Trophoblast cell (in vitro differentiated cells and primary cell): Measurements from ENCODE around the gene BIRC6.

ENCODE experiments used
- DNase-seq, 2 donors: peaks; one replicate each; pipeline ENCODE4 v3.0.0-alpha.2; 2016
- H2AFZ ChIP-seq: 2 replicates; pipeline ENCODE4 v1.6.1; 2013; ENCODE audit warnings: low read length, moderate library complexity, mild to moderate bottlenecking; ENCODE audit not compliant: insufficient read depth, poor library complexity
- H2AK5ac ChIP-seq: 2 replicates; pipeline ENCODE4 v1.6.1; 2013; ENCODE audit warnings: mild to moderate bottlenecking, low read length
- H2BK120ac ChIP-seq: 2 replicates; pipeline ENCODE4 v1.6.1; 2013; ENCODE audit warnings: low read length, mild to moderate bottlenecking, moderate library complexity; ENCODE audit not compliant: insufficient read depth, poor library complexity
- H2BK12ac ChIP-seq: 2 replicates; pipeline ENCODE4 v1.6.1; 2013; ENCODE audit warnings: mild to moderate bottlenecking, low read length, moderate library complexity
- H2BK5ac ChIP-seq: 2 replicates; pipeline ENCODE4 v1.6.1; 2013; ENCODE audit warnings: low read length, low read depth, moderate library complexity, mild to moderate bottlenecking; ENCODE audit not compliant: poor library complexity
- H3K14ac ChIP-seq: 2 replicates; pipeline ENCODE4 v1.6.1; 2013; ENCODE audit warnings: mild to moderate bottlenecking, low read length
- H3K18ac ChIP-seq: 2 replicates; pipeline ENCODE4 v1.6.1; 2013; ENCODE audit warnings: mild to moderate bottlenecking, low read length
- H3K23ac ChIP-seq: 2 replicates; pipeline ENCODE4 v1.6.1; 2013; ENCODE audit warnings: low read length
- H3K27ac ChIP-seq: 2 replicates; pipeline ENCODE4 v1.5.1; 2013; ENCODE audit warnings: low read depth, mild to moderate bottlenecking, inconsistent platforms, low read length, moderate library complexity
- H3K27me3 ChIP-seq: 2 replicates; pipeline ENCODE4 v1.6.1; 2013; ENCODE audit warnings: inconsistent platforms, mild to moderate bottlenecking, low read length, moderate library complexity; ENCODE audit not compliant: insufficient read depth
- H3K36me3 ChIP-seq, 2 experiments: 1 replicate in 1 of 2; 2 replicates in 1 of 2; pipeline ENCODE4 v1.6.1; 2013; ENCODE audit warnings: low read length in 2 of 2, mild to moderate bottlenecking in 2 of 2, moderate library complexity in 1 of 2; ENCODE audit not compliant: insufficient read depth in 2 of 2, control insufficient read depth in 1 of 2
- H3K4ac ChIP-seq: 2 replicates; pipeline ENCODE4 v1.6.1; 2013; ENCODE audit warnings: low read depth, mild to moderate bottlenecking, low read length, moderate library complexity
- H3K4me1 ChIP-seq, 2 experiments: 1 replicate in 1 of 2; 2 replicates in 1 of 2; pipeline ENCODE4 v1.6.1; 2013; ENCODE audit warnings: low read length in 2 of 2, mild to moderate bottlenecking in 2 of 2, moderate library complexity in 1 of 2; ENCODE audit not compliant: insufficient read depth in 2 of 2, control insufficient read depth in 1 of 2
- H3K4me2 ChIP-seq: 2 replicates; pipeline ENCODE4 v1.6.1; 2013; ENCODE audit warnings: inconsistent platforms, mild to moderate bottlenecking, low read length, moderate library complexity
- H3K4me3 ChIP-seq: 2 replicates; pipeline ENCODE4 v1.5.1; 2013; ENCODE audit warnings: mild to moderate bottlenecking, low read depth, low read length, inconsistent platforms
- H3K79me1 ChIP-seq: one replicate; pipeline ENCODE4 v1.6.1; 2013; ENCODE audit warnings: low read length
- H3K79me2 ChIP-seq: 2 replicates; pipeline ENCODE4 v1.6.1; 2013; ENCODE audit warnings: low read length, mild to moderate bottlenecking; ENCODE audit not compliant: control insufficient read depth, insufficient read depth, poor library complexity
- H3K9ac ChIP-seq: 2 replicates; pipeline ENCODE4 v1.6.1; 2013; ENCODE audit warnings: mild to moderate bottlenecking, low read length
- H3K9me3 ChIP-seq: 2 replicates; pipeline ENCODE4 v1.6.1; 2013; ENCODE audit warnings: low read depth, mild to moderate bottlenecking, control low read depth, inconsistent platforms, low read length; ENCODE audit not compliant: insufficient read depth
- H4K12ac ChIP-seq: 2 replicates; pipeline ENCODE4 v1.6.1; 2013; ENCODE audit warnings: low read depth, mild to moderate bottlenecking, low read length, moderate library complexity
- H4K8ac ChIP-seq: 2 replicates; pipeline ENCODE4 v1.6.1; 2013; ENCODE audit warnings: low read depth, mild to moderate bottlenecking, low read length, moderate library complexity
- H4K91ac ChIP-seq: one replicate; pipeline ENCODE4 v1.6.1; 2013; ENCODE audit warnings: low read depth, mild to moderate bottlenecking, low read length, moderate library complexity
- WGBS: extraction: QIAGEN DNeasy Blood & Tissue Kit; methylation state at CpG from one replicate; pipeline ENCODE4 v1.1.7; 2013; ENCODE audit warnings: missing lambda C conversion rate; ENCODE audit not compliant: insufficient read length, insufficient coverage; ENCODE audit errors: extremely low coverage; 5-methylcytosine and 5-hydroxymethylcytosine counted together

BIRC6 gene

DNA sequence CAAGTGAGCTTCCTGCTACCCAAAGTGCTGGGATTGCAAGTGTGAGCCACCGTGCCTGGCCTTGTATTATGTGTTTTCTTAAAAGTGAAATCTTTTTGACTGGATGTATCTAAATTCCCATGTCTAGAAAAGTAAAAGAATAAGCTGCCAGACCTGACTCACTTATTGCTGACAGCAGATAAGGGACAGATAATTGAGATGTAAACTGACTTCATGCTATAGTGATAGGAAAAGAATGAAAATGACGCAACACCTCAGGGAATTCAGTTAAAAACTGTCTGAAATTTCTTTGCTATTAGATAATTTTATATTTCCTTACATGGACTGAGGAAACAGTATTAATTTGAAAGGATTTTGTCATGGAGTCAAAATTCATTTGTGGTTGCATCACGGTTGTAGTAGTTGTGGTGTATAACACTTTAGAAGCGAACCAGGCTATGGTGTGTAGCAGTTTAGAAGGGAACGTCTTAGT is 290.4 kb downstream of the BIRC6 start:
- Histone ChIP-seq H3K36me3 (peaks cover 4 to 5% of the 10 kb centered on the region in 2 experiments), H3K79me2 (no peaks in the 10 kb centered on the region), H3K79me1 (no peaks in the 10 kb centered on the region), H3K4me1 (no peaks in the 10 kb centered on the region), H2BK12ac (no peak overlapping the region), H2BK120ac (no peak overlapping the region), H2AK5ac (no peak overlapping the region), H3K9me3 (no peaks in the 10 kb centered on the region), H3K27ac (no peak overlapping the region), H3K23ac (no peak overlapping the region), H2AFZ (no peak overlapping the region), H3K4ac (no peak overlapping the region), H4K91ac (no peak overlapping the region), H4K8ac (no peak overlapping the region), H3K9ac (no peak overlapping the region), H2BK5ac (no peak overlapping the region), H3K18ac (no peak overlapping the region), H3K4me2 (no peak overlapping the region), H3K4me3 (no peak overlapping the region), H4K12ac (no peak overlapping the region), H3K27me3 (no peaks in the 10 kb centered on the region), H3K14ac (no peak overlapping the region)
- DNase-seq = peak; percentile 37 to 93
- no CpG with 5 or more reads among the region's 5 CpGs for WGBS

DNA sequence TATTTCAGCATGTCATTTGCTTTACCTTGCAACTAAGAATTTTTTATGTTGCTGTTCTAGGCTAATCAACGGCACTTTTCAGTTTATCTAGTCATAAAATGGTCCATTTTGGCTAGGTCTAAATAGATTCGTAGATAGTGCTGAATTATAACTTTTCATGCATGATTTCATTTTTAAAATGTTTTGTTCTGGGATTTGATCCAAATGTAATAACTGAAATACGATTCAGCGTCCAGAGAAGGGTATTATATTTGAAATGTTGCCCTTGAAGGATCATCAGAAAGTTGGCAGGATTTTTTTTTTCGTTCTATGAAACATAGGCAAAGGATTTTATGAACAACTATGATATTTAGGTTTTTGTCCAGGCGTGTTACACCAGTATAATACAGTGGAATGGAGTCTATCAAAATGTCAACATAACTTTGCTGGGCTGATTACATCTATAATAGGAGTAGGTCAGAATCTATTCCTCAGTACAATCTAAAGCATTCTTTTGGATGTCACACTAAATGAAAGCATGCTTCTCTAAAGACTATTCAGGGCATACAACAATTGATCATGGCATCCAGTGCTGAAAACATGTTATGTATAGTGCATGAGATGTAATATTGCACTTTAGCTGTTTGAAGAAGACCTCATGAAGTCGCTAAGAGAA is 295.9 kb downstream of the BIRC6 start:
- H2BK12ac ChIP-seq = no peak overlapping the region
- no peak overlapping the region for H4K8ac ChIP-seq
- no peak overlapping the region for H2AK5ac ChIP-seq
- H3K27ac ChIP-seq = no peak overlapping the region
- no peak overlapping the region for H3K4ac ChIP-seq
- H3K14ac ChIP-seq = no peak overlapping the region
- no peak for DNase-seq
- no peak overlapping the region for H2BK5ac ChIP-seq
- WGBS = no CpG with 5 or more reads among the region's 7 CpGs
- no peak overlapping the region for H2BK120ac ChIP-seq
- H4K12ac ChIP-seq = no peak overlapping the region
- H3K79me2 ChIP-seq = no peaks in the 10 kb centered on the region
- H3K27me3 ChIP-seq = no peaks in the 10 kb centered on the region
- H3K4me2 ChIP-seq = no peak overlapping the region
- no peak overlapping the region for H3K9ac ChIP-seq
- no peaks in the 10 kb centered on the region for H3K79me1 ChIP-seq
- no peaks in the 10 kb centered on the region for H3K36me3 ChIP-seq
- H2AFZ ChIP-seq = no peak overlapping the region
- no peak overlapping the region for H3K23ac ChIP-seq
- no peaks in the 10 kb centered on the region for H3K4me1 ChIP-seq
- H4K91ac ChIP-seq = no peak overlapping the region
- H3K18ac ChIP-seq = no peak overlapping the region
- H3K4me3 ChIP-seq = no peak overlapping the region
- H3K9me3 ChIP-seq = no peaks in the 10 kb centered on the region

DNA sequence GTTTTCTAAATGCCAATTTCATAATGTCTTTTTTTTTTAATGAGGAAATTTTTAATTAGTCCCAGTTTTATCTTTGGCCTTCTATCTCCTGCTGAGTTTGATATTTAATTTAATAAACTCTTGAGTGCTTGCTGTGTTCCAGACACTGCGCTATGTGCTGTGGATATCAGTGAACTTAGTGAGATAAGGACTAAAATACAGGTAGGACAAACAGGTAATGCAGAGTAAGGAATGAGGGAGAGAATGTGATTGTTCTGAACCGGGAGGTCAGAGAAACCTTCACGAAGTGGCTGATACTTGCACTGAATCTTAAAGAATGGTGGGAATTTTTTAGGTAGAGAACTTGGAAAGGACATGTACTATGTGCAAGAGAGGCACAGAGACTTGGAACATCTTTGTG is 299.2 kb downstream of the BIRC6 start:
- no peak overlapping the region for H3K9ac ChIP-seq
- no peak overlapping the region for H3K23ac ChIP-seq
- H3K36me3 ChIP-seq = peaks cover 0 to 2% of the 10 kb centered on the region in 2 experiments
- H2AK5ac ChIP-seq = no peak overlapping the region
- DNase-seq = peak; percentile 11 to 58
- H3K27ac ChIP-seq = no peak overlapping the region
- no peak overlapping the region for H4K8ac ChIP-seq
- H3K27me3 ChIP-seq = no peaks in the 10 kb centered on the region
- no peak overlapping the region for H2AFZ ChIP-seq
- no peak overlapping the region for H4K12ac ChIP-seq
- no peak overlapping the region for H3K18ac ChIP-seq
- H2BK120ac ChIP-seq = no peak overlapping the region
- H3K4me2 ChIP-seq = no peak overlapping the region
- no peaks in the 10 kb centered on the region for H3K4me1 ChIP-seq
- H2BK5ac ChIP-seq = no peak overlapping the region
- H3K79me2 ChIP-seq = no peaks in the 10 kb centered on the region
- H3K4me3 ChIP-seq = no peak overlapping the region
- no peak overlapping the region for H2BK12ac ChIP-seq
- no peak overlapping the region for H4K91ac ChIP-seq
- no peak overlapping the region for H3K14ac ChIP-seq
- no peak overlapping the region for H3K4ac ChIP-seq
- no peaks in the 10 kb centered on the region for H3K79me1 ChIP-seq
- no peaks in the 10 kb centered on the region for H3K9me3 ChIP-seq
- WGBS = no CpG with 5 or more reads among the region's 3 CpGs

DNA sequence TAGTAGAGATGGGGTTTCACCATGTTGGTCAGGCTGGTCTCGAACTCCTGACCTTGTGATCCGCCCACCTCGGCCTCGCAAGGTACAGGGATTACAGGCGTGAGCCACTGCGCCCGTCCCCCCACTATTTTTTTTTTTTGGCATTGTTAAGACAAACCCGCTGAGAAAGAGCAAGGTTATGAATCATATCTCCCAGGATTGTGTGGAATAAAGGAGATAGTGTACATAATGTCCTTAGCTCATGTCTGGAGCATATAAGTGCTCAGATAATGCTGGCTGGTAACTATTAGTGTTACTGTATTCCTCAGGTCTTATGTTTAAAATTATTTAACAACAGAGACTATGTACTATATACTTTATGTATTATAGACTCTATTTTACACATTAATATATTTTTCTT is 307.0 kb downstream of the BIRC6 start:
- Histone ChIP-seq H3K9ac (no peak overlapping the region), H2AFZ (no peak overlapping the region), H4K91ac (no peak overlapping the region), H3K27ac (no peak overlapping the region), H3K18ac (no peak overlapping the region), H4K8ac (no peak overlapping the region), H3K4me2 (no peak overlapping the region), H3K4me1 (no peaks in the 10 kb centered on the region), H2BK12ac (no peak overlapping the region), H2BK120ac (no peak overlapping the region), H4K12ac (no peak overlapping the region), H3K27me3 (no peaks in the 10 kb centered on the region), H3K79me2 (no peaks in the 10 kb centered on the region), H3K4ac (no peak overlapping the region), H2AK5ac (no peak overlapping the region), H3K9me3 (no peaks in the 10 kb centered on the region), H2BK5ac (no peak overlapping the region), H3K79me1 (no peaks in the 10 kb centered on the region), H3K36me3 (peaks cover 0 to 2% of the 10 kb centered on the region in 2 experiments), H3K23ac (no peak overlapping the region), H3K4me3 (no peak overlapping the region), H3K14ac (no peak overlapping the region)
- no peak for DNase-seq
- no CpG with 5 or more reads among the region's 8 CpGs for WGBS
